DMS153 (cell line): Measurements from ENCODE around the gene MYH6.

Experiments
- DNase-seq: peaks from one replicate; lab custom pipeline; 2025; lab: John Stamatoyannopoulos, UW

MYH6 gene

DNA sequence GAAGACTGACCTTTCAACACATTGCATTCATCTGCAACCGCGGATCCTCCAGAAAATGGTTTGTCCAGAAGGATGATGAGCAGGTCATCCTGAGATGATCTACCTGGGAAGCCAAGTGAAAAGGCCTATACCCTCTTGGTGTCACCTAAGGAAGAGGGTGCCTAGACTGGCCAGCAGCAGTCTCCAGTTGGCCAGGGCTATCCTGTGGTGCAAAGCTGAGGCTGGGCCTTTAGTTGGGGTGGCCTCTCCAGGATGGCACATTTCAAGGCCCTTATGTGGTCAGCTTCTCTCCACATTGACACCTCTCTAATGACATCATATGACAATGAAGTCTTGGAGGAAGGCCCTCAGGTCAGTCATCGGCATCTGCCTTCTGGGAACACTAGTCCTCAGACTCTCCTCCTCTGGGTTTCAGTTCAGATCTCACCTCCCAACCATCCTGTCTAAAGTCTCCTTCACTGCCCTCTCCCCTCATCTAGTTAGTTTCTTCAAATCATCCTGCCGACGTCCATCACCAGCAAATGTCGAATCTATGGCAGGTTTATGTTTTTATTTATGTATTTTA, 52.1 kb downstream of the MYH6 start:
- no peak for DNase-seq

DNA sequence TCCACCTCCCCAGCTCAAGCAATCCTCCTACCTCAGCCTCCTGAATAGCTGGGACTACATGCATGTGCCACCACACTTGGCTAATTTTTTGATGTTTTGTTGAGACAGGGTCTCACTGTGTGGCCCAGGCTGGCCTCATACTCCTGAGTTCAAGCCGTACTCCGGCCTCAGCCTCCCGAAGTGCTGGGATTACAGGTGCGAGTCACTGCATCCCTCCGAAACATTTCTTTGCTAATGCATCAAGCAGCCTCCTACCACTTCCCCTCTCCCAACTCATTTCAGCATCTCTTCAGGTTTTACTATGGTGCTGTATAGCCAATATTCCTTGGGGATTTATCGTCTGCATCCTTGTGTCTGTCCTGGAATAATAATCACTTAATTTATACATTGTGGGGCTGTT, 53.1 kb downstream of the MYH6 start:
- no peak for DNase-seq

GRCh38 chr14:23353433-23353780, 54.7 kb downstream of the MYH6 start:
- DNase-seq, result no peak

DNA sequence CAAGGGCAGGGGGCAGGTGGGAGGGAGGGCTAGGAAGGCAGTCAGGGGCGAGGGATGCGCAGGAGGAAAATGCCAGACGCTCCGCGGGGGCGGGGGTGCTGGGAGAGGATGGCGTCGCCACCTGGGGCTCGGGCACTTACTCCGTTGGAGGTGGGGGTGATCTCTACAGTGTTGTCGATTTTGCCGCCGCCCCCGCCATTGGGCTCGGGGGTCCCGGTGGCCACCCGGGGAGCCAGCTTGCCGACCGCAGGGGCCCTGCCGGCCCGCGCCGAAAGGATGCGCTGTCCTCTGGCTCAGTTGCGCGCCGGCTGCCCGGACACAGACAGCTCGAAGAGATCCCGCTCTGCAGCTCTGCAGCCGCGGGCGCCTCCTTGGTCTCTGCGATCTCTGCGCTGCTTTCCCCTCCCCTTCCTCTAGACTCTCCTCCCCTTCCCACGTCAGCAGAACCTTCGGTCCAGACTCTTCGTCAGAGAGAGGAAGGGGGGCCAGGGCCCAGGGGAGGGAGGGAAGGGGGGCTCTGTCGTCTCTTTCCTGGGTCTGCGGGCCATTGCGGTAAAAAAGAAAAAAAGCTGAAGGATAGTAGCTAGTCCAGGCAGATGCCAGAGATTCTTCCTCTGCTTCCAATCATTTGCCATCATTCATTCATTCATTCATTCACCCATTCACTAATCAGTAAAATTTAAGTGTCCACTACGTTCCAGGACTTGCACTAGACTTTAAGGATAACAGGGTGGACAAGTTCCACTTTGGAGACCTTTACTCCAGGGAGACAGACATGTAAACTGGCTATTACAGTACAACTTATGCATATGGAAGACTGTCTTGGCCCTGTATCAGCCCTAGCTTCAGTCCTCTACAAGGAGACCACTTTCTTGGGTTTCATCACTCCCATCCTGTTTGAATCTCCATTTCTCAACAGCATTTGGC, 55.3 kb downstream of the MYH6 start, which contains the start of gene SLC22A17:
Gene SLC22A17 (minus strand): TSS at position 382 of the 927 bp plus-strand sequence.
- DNase-seq, result peak; percentile 27

DNA sequence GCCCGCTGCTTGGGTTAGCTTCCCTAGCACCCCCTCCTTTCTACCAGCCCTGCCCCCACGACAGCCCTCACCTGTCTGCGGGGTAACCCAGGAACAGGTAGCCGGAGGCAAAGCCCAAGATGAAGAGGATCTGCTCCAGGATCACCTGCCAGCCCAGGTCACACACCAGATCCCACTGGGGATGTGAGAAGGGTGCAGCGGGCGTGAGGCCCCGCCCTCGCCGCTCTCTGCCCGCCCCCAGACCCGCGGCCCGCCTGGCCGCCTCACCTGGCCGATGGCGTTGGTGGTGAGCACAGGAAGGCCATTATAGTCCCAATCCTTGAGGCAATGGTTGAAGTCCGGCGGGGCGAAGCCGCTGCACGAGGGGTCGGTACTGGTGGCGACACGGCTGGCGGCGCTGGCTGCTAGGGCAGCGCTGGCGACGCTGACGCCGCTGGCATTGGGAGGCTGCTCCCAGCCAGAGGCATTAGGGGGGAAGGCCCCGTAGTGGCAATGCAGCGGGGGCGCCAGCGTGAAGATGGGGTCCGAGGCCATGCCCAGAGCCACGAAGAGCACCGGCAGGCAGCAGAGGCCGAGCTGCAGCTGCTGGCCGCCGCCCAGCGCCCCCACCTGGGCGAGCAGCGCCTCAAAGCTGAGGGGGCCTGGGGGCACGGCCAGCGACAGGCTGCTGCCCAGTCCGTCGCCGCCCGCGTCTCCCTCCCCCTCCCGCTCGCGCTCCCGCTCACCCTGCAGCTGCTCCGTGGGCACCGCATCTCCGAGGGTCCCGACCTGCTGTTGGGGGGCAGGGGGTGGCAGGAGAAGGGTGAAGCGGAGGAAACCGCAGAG, 56.2 kb downstream of the MYH6 start:
- no peak for DNase-seq

GRCh38 chr14:23349156-23349845, 58.8 kb downstream of the MYH6 start:
- DNase-seq, result no peak

DNA sequence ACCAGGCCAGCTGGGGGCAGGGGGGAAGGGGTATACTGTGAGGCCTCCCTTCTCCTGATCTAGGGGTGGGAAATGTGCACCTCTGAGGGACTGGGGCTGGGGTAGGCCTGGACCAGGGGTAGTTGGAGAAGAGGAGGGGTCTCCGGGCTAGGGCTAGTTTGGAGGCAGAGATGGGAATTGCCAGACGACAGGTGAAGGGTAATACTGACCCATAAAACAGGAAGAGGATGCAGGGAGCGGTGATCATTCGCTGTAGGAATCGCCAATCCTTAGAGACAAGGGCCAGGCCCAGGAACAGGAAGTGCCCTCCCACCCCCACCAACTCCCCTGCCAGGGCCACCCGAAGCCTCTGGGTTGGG, 59.8 kb downstream of the MYH6 start:
- no peak for DNase-seq

GRCh38 chr14:23347406-23348296, 60.4 kb downstream of the MYH6 start:
- no peak for DNase-seq

GRCh38 chr14:23346693-23347405, 61.2 kb downstream of the MYH6 start:
- no peak for DNase-seq

- no peak for DNase-seq
These were observed 61.9 kb downstream of the MYH6 start for GRCh38 chr14:23345987-23346692.

DNA sequence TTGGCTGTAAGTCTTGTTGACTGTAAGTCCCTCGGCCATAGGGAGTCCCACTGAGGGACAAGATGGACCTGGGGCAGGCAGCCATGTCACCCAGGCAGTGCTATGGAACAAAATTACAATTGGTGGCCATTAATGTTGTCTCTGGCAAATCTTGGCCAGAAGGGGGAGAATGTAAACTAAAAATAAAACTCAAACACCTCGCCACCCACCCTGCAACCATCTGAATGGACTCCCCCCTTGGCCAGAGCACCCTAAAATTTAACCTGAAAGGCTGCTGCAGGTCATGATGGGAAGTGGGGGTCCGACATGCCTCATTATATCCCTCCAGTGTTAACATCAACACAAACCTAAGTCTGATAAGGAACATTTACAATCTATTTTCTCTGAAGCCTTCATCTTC, 63.6 kb downstream of the MYH6 start:
- DNase-seq, result no peak

- DNase-seq, result no peak
These were observed 68.4 kb downstream of the MYH6 start for GRCh38 chr14:23339506-23340268.

- no peak for DNase-seq
These were observed 72.5 kb downstream of the MYH6 start for GRCh38 chr14:23335623-23336022.
